Prostate gland (tissue), 2 donors: Measurements from ENCODE around the gene PCF11. TPM values are rescaled to one million over a fixed set of nuclear protein-coding genes. Genes with fewer than 3 reads are reported as not detected.
"Not testable (repeated sequence)": the region's sequence is repeated elsewhere in the genome, so short reads cannot be mapped to it uniquely, and the experiment has no call there.

ENCODE experiments used
- DNase-seq: peaks from one replicate; pipeline ENCODE4 v3.0.0-alpha.2; 2019; ENCODE audit warnings: low spot score
- H3K27ac ChIP-seq, 2 donors: fragments of 200-600 bp; sonication (generic); 2 replicates each; pipeline ENCODE4 v1.5.1; 2017 to 2019
- H3K27me3 ChIP-seq: fragments of 200-600 bp; sonication (generic); replicated peaks from 2 replicates; pipeline ENCODE4 v1.5.1; 2019; ENCODE audit not compliant: insufficient read depth
- H3K36me3 ChIP-seq, 2 donors: fragments of 200-600 bp; sonication (generic); 1 replicate in 1 of 2; 2 replicates in 1 of 2; pipeline versions ENCODE4 v1.5.1 to v1.8.1; 2017 to 2019
- H3K4me1 ChIP-seq: fragments of 200-600 bp; sonication (generic); replicated peaks from 2 replicates; pipeline ENCODE4 v1.5.1; 2019
- H3K4me3 ChIP-seq, 2 donors: fragments of 200-600 bp; sonication (generic); 2 replicates each; pipeline ENCODE4 v1.5.1; 2017 to 2019
- H3K9me3 ChIP-seq: fragments of 200-600 bp; sonication (generic); 2 replicates; pipeline ENCODE4 v1.5.1; 2017
- CTCF ChIP-seq, 4 experiments: fragments of 200-600 bp in 2 of 4; fragments of 450-650 bp in 2 of 4; sonication (generic) in 2 of 4; IDR thresholded peaks; 1 replicate in 3 of 4; 2 replicates in 1 of 4; pipeline ENCODE4 v1.5.1; 2016 to 2019; ENCODE audit warnings: antibody characterized with exemption in 4 of 4, mild to moderate bottlenecking in 2 of 4, moderate library complexity in 2 of 4
- POLR2A ChIP-seq: fragments of 450-650 bp; IDR thresholded peaks from one replicate; pipeline ENCODE4 v1.6.1; 2016; ENCODE audit warnings: antibody characterized with exemption, mild to moderate bottlenecking
- POLR2AphosphoS5 ChIP-seq: sonication (generic); formaldehyde crosslinking; IDR thresholded peaks from one replicate; pipeline ENCODE4 v1.6.1; 2017; ENCODE audit warnings: antibody characterized with exemption
- WGBS: methylation state at CpG from one replicate; pipeline ENCODE4 v1.1.5; 2018; 5-methylcytosine and 5-hydroxymethylcytosine counted together
- intact Hi-C: fragments of 100-400 bp; cut with DNase I; formaldehyde crosslinking; loops from one replicate; pipeline ENCODE4 v1.14.2; 2022
- total RNA-seq, 2 donors: library from RNA; depleted of rRNA; stranded (reverse); fragments of >200 nt; gene quantifications; one replicate each; pipeline ENCODE4 v1.1.0, GENCODE V29; 2016

The PCF11 gene
- total RNA-seq, 2 donors from 2014 or later: 64.1 to 75.2 TPM

DNA sequence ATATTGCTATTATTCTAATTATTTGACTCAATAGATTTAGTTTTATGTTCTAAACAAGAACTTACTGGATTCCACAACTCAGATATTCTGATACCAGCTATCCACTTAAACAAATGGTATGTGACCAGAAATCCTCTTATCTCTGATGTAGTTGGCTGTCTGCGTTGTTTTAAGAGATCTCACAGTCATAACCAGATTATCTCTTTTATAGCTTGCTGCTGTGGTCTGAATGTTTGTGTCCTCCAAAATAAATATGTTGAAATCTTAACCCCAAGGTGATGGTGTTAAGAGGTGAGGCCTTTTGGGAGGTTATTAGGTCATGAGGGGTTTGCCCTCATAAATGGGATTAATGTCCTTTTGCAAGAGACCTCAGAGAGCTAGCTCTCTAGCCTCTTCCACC is 49.3 kb downstream of the PCF11 start:
- no peak overlapping the region for H3K27ac ChIP-seq
- 83% methylated on average over 1 of the region's 1 CpG for WGBS
- no peaks in the 10 kb centered on the region for H3K27me3 ChIP-seq
- H3K4me1 ChIP-seq: no peaks in the 10 kb centered on the region
- no peak for DNase-seq
- H3K36me3 ChIP-seq: peaks cover 0 to 2% of the 10 kb centered on the region in 2 donors
- no peak overlapping the region for H3K4me3 ChIP-seq
- TF ChIP-seq CTCF (IDR thresholded peaks at IDR 0.05) (no peak), POLR2A (no peak), POLR2AphosphoS5 (no peak)
- intact Hi-C loops: no loop called here
- H3K9me3 ChIP-seq: no peaks in the 10 kb centered on the region

GRCh38 chr11:83206771-83207382 is 49.9 kb downstream of the PCF11 start:
- H3K9me3 ChIP-seq, H3K27ac ChIP-seq, DNase-seq, H3K36me3 ChIP-seq, H3K27me3 ChIP-seq, H3K4me3 ChIP-seq, H3K4me1 ChIP-seq, intact Hi-C loops: not testable (repeated sequence)
- WGBS: 41% methylated on average over 4 of the region's 4 CpGs

DNA sequence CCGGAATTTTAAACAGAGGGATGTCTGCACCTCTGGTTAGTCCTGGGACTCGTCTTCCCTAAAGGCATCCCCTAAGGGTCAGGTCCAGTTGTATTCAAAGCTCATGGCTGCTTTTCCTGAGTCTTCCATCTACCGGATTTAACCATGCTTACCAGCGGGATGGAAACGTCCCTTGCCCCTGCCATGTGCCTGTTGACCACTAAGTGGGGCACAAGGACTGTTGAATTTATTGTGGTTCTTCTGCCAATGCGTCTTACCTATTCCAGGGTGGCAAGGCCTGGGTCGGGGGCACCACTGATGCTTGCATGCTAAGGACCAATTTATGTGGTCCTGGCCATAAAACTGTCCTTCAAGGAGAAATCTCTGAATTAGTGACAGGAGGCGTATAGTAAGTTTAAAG is 62.2 kb downstream of the PCF11 start:
- H3K4me3 ChIP-seq: no peak overlapping the region
- H3K27me3 ChIP-seq: no peaks in the 10 kb centered on the region
- WGBS: 80% methylated on average over 8 of the region's 8 CpGs
- no peak for DNase-seq
- no peaks in the 10 kb centered on the region for H3K4me1 ChIP-seq
- intact Hi-C loops: no loop called here
- no peaks in the 10 kb centered on the region for H3K36me3 ChIP-seq
- no peaks in the 10 kb centered on the region for H3K9me3 ChIP-seq
- no peak for TF ChIP-seq CTCF (IDR thresholded peaks at IDR 0.05)
- no peak for TF ChIP-seq POLR2AphosphoS5
- no peak for TF ChIP-seq POLR2A
- no peak overlapping the region for H3K27ac ChIP-seq

DNA sequence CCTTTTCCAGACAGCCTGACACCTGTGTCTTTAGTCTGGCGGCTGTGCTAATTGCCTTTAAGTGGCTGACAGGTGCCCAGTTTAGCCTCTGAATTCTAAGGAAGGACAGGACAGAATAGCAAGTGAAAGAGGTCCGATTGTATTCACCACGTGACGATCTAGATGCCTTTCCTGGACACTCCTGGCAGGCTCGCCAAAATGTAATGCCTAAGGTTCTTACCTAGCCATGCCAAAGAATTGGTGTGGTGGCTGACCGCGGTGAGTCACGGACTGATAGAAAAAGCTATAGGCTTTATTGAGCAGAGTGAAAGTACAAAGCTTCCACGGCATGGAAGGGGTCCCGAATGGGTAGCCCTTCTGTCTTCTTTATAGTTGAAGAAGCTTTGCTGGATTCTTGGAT is 63.3 kb downstream of the PCF11 start:
- Histone ChIP-seq H3K27me3 (no peaks in the 10 kb centered on the region), H3K9me3 (no peaks in the 10 kb centered on the region), H3K4me1 (no peaks in the 10 kb centered on the region), H3K36me3 (no peaks in the 10 kb centered on the region), H3K4me3 (no peak overlapping the region), H3K27ac (no peak overlapping the region)
- TF ChIP-seq POLR2A: no peak
- no peak for TF ChIP-seq CTCF (IDR thresholded peaks at IDR 0.05)
- no peak for TF ChIP-seq POLR2AphosphoS5
- intact Hi-C loops: no loop called here
- WGBS: 85% methylated on average over 10 of the region's 10 CpGs
- DNase-seq: no peak

DNA sequence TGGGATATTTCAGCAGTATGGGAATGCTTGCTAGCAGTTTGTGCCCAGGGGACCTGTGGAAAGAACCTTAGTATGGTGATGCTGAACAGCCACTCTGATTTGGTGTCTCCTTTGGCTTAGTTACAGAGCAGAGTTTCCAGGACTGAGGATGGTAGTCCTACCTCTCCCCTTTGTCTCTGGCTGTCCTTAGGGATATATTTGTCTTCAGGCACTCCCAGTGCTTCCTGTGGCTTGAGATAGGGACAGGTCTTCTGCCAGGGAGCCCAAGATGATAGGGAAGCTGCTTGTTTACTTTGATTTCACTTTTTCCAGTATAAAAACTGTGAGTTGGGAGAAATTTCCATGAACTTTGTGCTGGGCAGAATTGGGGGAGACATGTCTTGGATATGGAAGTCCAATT is 64.8 kb downstream of the PCF11 start:
- H3K4me3 ChIP-seq: no peak overlapping the region

More for the DNA sequence above, 64.8 kb downstream of the PCF11 start:
- Histone ChIP-seq H3K9me3 (no peaks in the 10 kb centered on the region), H3K4me1 (no peaks in the 10 kb centered on the region), H3K27me3 (no peaks in the 10 kb centered on the region), H3K27ac (no peak overlapping the region), H3K36me3 (no peaks in the 10 kb centered on the region)
- DNase-seq: no peak
- intact Hi-C loops: no loop called here
- TF ChIP-seq CTCF (IDR thresholded peaks at IDR 0.05) (no peak), POLR2A (no peak), POLR2AphosphoS5 (no peak)
